GM18951 (cell line): Measurements from ENCODE around the gene GNAZ.

ENCODE experiments used
- POLR2A ChIP-seq: IDR thresholded peaks from 4 replicates; pipeline ENCODE4 v1.6.1; 2011; ENCODE audit warnings: mild to moderate bottlenecking; ENCODE audit not compliant: insufficient read length, insufficient read depth; ENCODE audit errors: extremely low read depth
- in situ Hi-C: fragments of 300-500 bp; cut with MboI; formaldehyde crosslinking; loops from one replicate; pipeline ENCODE4 v1.12.0; 2022; ENCODE audit warnings: low sequenced_read_pairs, mixed read lengths, inconsistent platforms; ENCODE audit not compliant: unreplicated experiment

GNAZ gene

DNA sequence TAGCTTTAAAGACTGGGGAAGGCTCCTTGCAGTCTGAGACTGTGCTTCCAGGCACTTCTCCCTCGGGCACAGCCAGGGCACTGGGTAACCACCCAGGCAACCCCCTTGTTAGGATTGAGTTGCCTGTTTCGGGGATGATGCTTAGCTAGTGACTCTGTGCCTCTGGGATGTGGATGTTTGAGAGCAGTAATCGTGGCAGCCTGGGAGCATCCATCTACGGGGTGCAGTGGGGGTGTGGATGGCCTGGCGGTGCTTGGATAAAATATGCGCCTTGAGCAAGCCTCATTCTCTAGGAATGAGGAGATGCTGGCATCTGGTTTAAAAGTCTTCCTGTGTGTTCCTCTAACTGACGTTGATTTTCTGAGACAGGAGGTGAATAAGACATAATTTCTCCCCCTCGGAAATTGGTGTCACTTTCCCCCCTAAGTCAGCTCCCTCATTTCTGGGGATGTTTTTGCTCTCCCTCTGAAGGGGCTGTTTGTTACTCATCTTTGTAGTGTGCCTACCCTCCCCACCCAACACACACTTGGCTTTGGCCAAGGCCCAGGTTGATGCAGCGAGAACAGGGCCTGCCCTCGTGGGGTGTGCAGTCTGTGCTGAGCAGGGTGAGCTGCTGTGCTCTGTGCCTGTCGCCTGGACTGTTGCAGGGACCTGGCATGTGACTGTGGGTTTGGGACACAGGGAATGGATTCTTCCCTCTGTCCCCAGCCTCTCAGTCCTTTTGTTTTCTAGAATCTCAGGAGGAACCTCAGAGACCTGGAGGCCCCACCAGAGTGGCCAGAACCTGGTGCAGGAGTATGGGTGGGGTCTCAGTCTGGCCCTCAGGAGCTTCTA is 2.0 kb downstream of the GNAZ start:
- in situ Hi-C loops, result no loop called here
- TF ChIP-seq POLR2A, result no peak

DNA sequence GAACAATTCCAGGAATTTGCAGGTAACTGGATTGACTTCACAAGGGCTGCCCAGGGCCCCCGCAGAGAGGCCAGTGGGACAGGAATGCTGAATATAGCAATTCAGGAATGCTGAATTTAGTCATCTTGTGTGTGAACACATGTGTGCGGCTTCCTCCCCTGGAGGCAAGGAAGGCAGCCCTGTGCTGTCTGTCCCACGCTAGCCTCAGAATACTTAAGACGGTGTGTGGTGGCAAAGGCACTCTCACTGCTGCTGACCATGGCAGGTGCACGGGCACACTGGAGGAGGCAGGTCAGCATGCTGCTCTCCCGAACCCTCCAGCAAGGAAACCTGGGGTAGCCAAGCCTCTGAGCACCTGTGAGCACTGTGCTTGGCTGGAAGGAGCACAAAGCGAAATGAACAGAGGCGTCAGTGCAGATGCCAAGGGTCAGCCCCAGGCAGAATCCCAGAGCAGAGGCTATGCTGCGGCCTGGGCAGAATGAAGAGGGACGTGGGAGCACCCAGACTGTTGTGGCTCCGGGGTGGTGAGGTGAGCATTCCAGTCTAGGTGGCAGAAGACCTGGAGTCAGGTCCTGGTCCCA is 2.7 kb downstream of the GNAZ start:
- in situ Hi-C loops, result no loop called here
- no peak for TF ChIP-seq POLR2A

DNA sequence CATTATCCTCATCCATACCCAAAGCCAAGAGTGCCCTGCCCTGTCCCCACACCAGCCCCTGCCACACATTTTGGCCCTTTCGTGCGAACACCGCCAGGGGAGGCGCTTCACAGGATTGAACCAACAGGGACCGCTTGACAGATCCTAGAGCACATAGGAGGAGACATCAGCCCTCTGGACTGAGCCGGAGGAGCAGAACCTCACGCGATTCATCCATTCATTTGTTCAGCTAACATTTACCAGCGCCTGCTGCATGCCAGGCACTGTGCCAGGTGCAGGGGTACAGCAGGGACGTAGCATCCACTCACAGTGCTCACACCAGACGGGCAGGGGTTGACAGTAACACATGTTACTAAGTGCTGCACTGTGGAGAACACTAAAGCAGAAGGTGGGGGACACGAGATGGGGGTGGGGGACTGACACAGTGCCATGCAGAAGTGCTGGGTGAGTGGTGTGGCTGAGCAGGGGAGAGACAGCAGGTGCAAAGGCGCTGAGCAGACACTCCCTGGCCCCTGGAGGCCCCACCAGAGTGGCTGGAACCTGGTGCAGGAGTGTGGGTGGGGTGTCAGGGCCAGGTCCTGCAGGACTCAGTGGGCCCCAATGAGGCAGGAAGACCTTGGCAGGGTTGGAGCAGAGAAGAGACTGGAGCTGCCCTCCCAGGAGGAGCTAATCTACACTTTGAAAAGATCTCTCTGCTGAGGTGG is 3.4 kb downstream of the GNAZ start:
- in situ Hi-C loops, result no loop called here
- no peak for TF ChIP-seq POLR2A

DNA sequence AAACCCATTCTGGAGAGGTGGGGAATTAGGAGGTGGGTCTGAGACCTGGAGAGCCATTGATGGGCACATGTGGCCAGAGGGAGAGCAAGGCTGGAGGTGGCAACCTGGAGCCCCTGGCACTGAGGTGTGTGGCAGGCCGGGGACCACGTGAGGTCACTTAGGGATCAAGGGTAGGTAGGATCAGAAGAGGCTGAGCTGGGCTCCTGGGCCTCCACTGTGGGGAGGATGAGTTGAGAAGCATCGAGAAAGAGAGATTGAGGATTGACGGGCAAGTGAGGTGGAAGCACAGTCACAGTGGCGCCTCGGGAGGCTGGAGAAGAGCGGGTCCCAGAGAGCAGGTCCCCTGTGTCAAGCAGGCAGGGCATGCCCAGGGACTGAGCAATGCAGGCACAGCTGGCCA is 4.1 kb downstream of the GNAZ start:
- TF ChIP-seq POLR2A, result no peak
- in situ Hi-C loops, result no loop called here

DNA sequence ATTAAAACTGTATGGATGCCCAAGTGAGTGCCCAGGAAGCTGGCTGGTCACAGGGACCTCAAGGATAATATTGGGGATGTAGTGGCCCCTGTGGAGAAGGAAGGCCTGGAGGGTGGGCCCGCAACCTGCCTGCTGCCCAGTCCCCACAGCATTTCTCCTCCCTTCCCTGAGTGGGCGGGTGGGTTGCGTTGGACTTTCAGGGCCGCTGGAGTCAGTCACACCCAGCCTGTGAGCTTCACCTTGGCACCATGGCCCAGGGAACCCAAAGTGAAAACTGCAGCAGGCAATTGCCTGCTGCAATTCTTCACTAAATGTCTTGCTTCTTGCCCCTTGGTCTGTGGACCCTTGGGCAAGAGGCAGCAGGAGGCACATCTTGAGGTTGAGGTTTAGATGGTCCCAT is 4.7 kb downstream of the GNAZ start:
- no peak for TF ChIP-seq POLR2A
- in situ Hi-C loops, result no loop called here

DNA sequence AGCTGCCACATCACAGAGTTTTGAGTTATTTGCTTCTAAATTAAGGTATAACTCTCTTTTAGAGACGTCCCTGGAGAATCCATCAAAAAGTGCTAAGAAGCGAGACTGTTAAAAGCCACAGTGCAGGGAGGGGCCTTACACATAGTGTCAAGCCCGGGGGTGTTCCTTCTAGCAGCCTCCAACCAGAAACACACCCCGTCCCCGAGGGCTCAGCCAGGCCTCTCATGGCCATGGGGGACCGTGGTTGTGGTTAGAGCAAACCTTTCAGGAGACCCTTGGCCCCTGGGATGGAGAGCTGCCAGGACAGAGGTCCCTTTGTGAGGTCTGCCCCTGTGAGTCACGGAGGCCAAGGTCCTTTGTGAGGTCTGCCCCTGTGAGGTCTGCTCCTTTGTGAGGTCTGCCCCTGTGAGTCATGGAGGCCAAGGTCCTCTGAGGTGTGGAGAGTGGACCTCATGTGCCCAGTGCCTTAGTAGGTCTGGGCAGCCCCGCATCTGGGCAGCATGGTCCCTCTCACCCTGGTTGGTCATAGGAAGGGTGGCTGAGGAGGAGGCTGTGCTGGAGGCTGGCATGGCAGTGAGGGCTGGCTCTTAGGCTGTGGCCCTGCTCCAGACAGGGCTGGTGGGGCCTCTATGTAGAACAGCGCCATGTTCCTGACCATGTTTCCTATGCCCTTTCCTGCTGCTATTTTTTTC is 5.4 kb downstream of the GNAZ start:
- in situ Hi-C loops, result no loop called here
- TF ChIP-seq POLR2A, result no peak

GRCh38 chr22:23076896-23077572 is 6.7 kb downstream of the GNAZ start:
- in situ Hi-C loops, result no loop called here

GRCh38 chr22:23077627-23078461 is 7.5 kb downstream of the GNAZ start:
- in situ Hi-C loops, result no loop called here

More at GRCh38 chr22:23076896-23077572, 6.7 kb downstream of the GNAZ start:
- no peak for TF ChIP-seq POLR2A

DNA sequence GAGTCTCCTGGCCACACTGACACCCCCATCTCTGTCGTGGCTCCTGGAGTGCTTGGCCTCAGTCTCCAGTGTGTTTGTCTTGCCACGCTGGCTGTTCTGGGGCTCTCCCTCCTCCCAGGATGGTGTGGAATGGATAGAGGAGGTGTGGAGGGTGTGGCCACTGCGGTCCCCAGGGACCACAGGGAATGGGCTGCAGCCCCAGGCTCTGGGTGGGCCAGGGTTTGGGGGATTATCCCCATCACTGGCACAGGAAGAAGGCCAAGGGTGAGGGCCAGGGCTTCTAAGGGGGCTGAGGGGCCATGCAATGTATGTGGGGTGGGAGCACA is 8.1 kb downstream of the GNAZ start:
- in situ Hi-C loops, result no loop called here
- no peak for TF ChIP-seq POLR2A

More at GRCh38 chr22:23077627-23078461, 7.5 kb downstream of the GNAZ start:
- TF ChIP-seq POLR2A, result no peak

DNA sequence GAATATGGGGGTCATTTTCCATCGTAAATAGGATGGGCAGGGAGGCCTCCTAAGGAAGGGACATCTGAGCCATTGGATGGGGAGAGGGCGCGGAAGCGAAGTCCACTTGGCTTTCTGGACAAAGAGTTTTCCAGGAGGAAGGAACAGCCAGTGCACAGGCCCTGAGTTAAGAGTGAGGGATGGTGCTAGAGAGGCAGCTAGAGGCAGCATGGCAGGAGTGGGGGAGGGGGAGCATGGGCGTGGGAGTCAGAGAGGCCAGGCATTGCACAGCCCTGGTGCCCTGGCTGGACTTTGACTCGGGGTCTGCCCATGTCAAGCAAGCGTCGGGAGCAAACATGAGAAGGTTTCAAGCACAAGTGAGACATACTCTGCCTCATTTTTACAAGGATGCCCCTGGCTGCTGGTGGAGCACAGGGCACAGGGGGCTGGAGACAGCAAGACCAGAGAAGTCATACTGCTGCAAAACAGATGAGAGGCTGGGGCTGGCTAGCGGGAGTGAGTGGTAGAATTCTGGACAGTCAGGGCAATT is 9.0 kb downstream of the GNAZ start:
- in situ Hi-C loops, result no loop called here
- TF ChIP-seq POLR2A, result no peak

DNA sequence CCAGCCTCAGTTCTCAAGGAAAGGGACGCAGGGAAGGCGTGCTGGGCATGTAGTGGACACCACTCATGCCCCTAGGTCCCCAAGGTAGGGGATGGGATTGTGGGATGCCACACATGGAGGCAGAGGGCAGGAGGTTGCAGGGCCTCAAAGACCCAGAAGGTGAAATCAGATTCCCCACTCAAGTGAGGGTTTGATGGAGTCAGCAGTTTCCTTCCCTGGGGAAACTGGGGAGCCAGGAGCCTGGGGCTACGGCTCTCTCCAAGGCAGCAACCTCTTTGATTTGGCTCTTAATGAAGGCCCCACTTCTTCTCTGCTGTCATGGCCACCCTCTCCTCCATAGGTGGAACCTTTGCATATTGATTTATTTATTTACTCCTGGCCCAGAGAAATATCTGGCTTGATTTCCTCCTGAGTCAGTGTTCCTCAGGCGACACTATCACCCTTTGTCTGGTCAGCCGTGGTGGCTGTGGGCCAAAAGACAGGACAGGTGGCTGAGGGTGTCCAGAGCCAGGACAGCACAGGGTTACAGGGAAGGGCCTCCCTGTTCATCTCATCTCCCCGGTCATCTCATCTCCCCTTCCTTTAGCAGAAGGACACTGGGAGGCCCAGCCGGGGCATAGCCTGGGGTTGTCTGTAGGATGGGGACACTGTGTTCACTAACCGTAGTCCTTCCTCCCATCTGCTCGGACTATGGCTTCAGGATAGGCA is 9.6 kb downstream of the GNAZ start:
- TF ChIP-seq POLR2A, result no peak
- in situ Hi-C loops, result no loop called here
